ENCODE results near the gene BICC1. TPM values are rescaled to one million over a fixed set of nuclear protein-coding genes. Genes with fewer than 3 reads are reported as not detected.

The BICC1 gene
- total RNA-seq, 1 experiment from 2014 or later, result 70.2 TPM

- no peak for TF ChIP-seq CTCF (IDR thresholded peaks at IDR 0.05; ENCODE audit: unreplicated experiment)
- no peaks in the 10 kb centered on the region for H3K27me3 Mint-ChIP-seq (ENCODE audit: unreplicated experiment)
- no peaks in the 10 kb centered on the region for H3K4me1 Mint-ChIP-seq (ENCODE audit: low read depth, unreplicated experiment)
- intact Hi-C loops (cut with micrococcal nuclease; ENCODE audit: unreplicated experiment), result no loop called here
- peaks cover 12% of the 10 kb centered on the region for H3K9me3 Mint-ChIP-seq (ENCODE audit: low read depth, unreplicated experiment)
- DNase-seq, result no peak
- CTCF ChIA-PET, result interaction anchor here (1.0 kb wide), 1 partner anchor 11 kb away, joined by 4 read pairs; no protein-coding TSS in a partner anchor
- H3K4me3 Mint-ChIP-seq (ENCODE audit: low read depth, unreplicated experiment), result no peak overlapping the region
- no peak overlapping the region for H3K27ac Mint-ChIP-seq (ENCODE audit: unreplicated experiment)
- no peaks in the 10 kb centered on the region for H3K36me3 Mint-ChIP-seq (ENCODE audit: insufficient read depth, unreplicated experiment)
- no TSS peak for BruUV-seq (replicated peaks)
Measured at GRCh38 chr10:58672845-58673244, 160.2 kb downstream of the BICC1 start.

- H3K9me3 Mint-ChIP-seq (ENCODE audit: low read depth, unreplicated experiment), result peaks cover 20% of the 10 kb centered on the region
- H3K27me3 Mint-ChIP-seq (ENCODE audit: unreplicated experiment), result no peaks in the 10 kb centered on the region
- no peak overlapping the region for H3K27ac Mint-ChIP-seq (ENCODE audit: unreplicated experiment)
- BruUV-seq (replicated peaks), result no TSS peak
- no peaks in the 10 kb centered on the region for H3K4me1 Mint-ChIP-seq (ENCODE audit: low read depth, unreplicated experiment)
- H3K36me3 Mint-ChIP-seq (ENCODE audit: insufficient read depth, unreplicated experiment), result no peaks in the 10 kb centered on the region
- H3K4me3 Mint-ChIP-seq (ENCODE audit: low read depth, unreplicated experiment), result no peak overlapping the region
- intact Hi-C loops (cut with micrococcal nuclease; ENCODE audit: unreplicated experiment), result no loop called here
- no peak for TF ChIP-seq CTCF (IDR thresholded peaks at IDR 0.05; ENCODE audit: unreplicated experiment)
- CTCF ChIA-PET, result no interaction called here
- no peak for DNase-seq
Measured at GRCh38 chr10:58674251-58674650, 161.6 kb downstream of the BICC1 start.

- Mint-ChIP-seq H3K4me3 (ENCODE audit: low read depth, unreplicated experiment) (no peak overlapping the region), H3K27ac (ENCODE audit: unreplicated experiment) (no peak overlapping the region), H3K27me3 (ENCODE audit: unreplicated experiment) (no peaks in the 10 kb centered on the region), H3K4me1 (ENCODE audit: low read depth, unreplicated experiment) (no peaks in the 10 kb centered on the region), H3K9me3 (ENCODE audit: low read depth, unreplicated experiment) (peaks cover 21% of the 10 kb centered on the region), H3K36me3 (ENCODE audit: insufficient read depth, unreplicated experiment) (no peaks in the 10 kb centered on the region)
- intact Hi-C loops (cut with micrococcal nuclease; ENCODE audit: unreplicated experiment), result no loop called here
- BruUV-seq (replicated peaks), result no TSS peak
- DNase-seq, result no peak
- CTCF ChIA-PET, result no interaction called here
- no peak for TF ChIP-seq CTCF (IDR thresholded peaks at IDR 0.05; ENCODE audit: unreplicated experiment)
Measured at GRCh38 chr10:58675321-58675720, 162.6 kb downstream of the BICC1 start.

- BruUV-seq (replicated peaks), result no TSS peak
- no peak for DNase-seq
- TF ChIP-seq CTCF (IDR thresholded peaks at IDR 0.05; ENCODE audit: unreplicated experiment), result no peak
- CTCF ChIA-PET, result no interaction called here
- Mint-ChIP-seq H3K27me3 (ENCODE audit: unreplicated experiment) (no peaks in the 10 kb centered on the region), H3K4me1 (ENCODE audit: low read depth, unreplicated experiment) (no peaks in the 10 kb centered on the region), H3K27ac (ENCODE audit: unreplicated experiment) (no peak overlapping the region), H3K4me3 (ENCODE audit: low read depth, unreplicated experiment) (no peak overlapping the region), H3K9me3 (ENCODE audit: low read depth, unreplicated experiment) (peaks cover 7% of the 10 kb centered on the region), H3K36me3 (ENCODE audit: insufficient read depth, unreplicated experiment) (no peaks in the 10 kb centered on the region)
- intact Hi-C loops (cut with micrococcal nuclease; ENCODE audit: unreplicated experiment), result no loop called here
Measured at GRCh38 chr10:58691528-58691927, 178.9 kb downstream of the BICC1 start.
